H9 (cell line): Measurements from ENCODE around the gene NRCAM. TPM values are rescaled to one million over a fixed set of nuclear protein-coding genes. Genes with fewer than 3 reads are reported as not detected.

ENCODE experiments used
- DNase-seq: peaks from one replicate; pipeline ENCODE4 v3.0.0-alpha.2; 2017
- H2AFZ ChIP-seq: one replicate; pipeline ENCODE4 v1.6.1; 2013; ENCODE audit warnings: mild to moderate bottlenecking, low read length, control low read depth, moderate library complexity
- H2AK5ac ChIP-seq: 2 replicates; pipeline ENCODE4 v1.6.1; 2013; ENCODE audit warnings: low read length, control low read depth, mixed read lengths; ENCODE audit not compliant: insufficient read length
- H2BK120ac ChIP-seq: one replicate; pipeline ENCODE4 v1.6.1; 2013; ENCODE audit warnings: low read depth, mild to moderate bottlenecking, low read length, control low read depth, inconsistent platforms; ENCODE audit not compliant: poor library complexity, severe bottlenecking
- H2BK12ac ChIP-seq: 2 replicates; pipeline ENCODE4 v1.6.1; 2013; ENCODE audit warnings: low read length, control low read depth, mixed read lengths, low read depth; ENCODE audit not compliant: insufficient read length
- H2BK15ac ChIP-seq: 2 replicates; pipeline ENCODE4 v1.6.1; 2013; ENCODE audit warnings: low read depth, low read length, control low read depth
- H2BK20ac ChIP-seq: one replicate; pipeline ENCODE4 v1.6.1; 2013; ENCODE audit warnings: low read depth, mild to moderate bottlenecking, low read length, control low read depth, inconsistent platforms; ENCODE audit not compliant: poor library complexity, severe bottlenecking
- H2BK5ac ChIP-seq: 2 replicates; pipeline ENCODE4 v1.6.1; 2013; ENCODE audit warnings: low read length, control low read depth, mixed read lengths; ENCODE audit not compliant: insufficient read length
- H3K14ac ChIP-seq: 2 replicates; pipeline ENCODE4 v1.6.1; 2013; ENCODE audit warnings: low read length, control low read depth; ENCODE audit not compliant: insufficient read depth
- H3K18ac ChIP-seq: 2 replicates; pipeline ENCODE4 v1.6.1; 2013; ENCODE audit warnings: low read depth, mild to moderate bottlenecking, mixed read lengths, low read length, control low read depth; ENCODE audit not compliant: insufficient read length
- H3K23ac ChIP-seq: 2 replicates; pipeline ENCODE4 v1.6.1; 2013; ENCODE audit warnings: low read length, control low read depth, mixed read lengths, low read depth; ENCODE audit not compliant: insufficient read length
- H3K23me2 ChIP-seq: 2 replicates; pipeline ENCODE4 v1.6.1; 2013; ENCODE audit warnings: low read depth, mild to moderate bottlenecking, mixed read lengths, low read length, control low read depth; ENCODE audit not compliant: insufficient read length, poor library complexity, severe bottlenecking
- H3K27ac ChIP-seq: 2 replicates; pipeline ENCODE4 v1.5.1; 2013; ENCODE audit warnings: low read length, control low read depth, mixed read lengths, low read depth; ENCODE audit not compliant: insufficient read length
- H3K27me3 ChIP-seq: 2 replicates; pipeline ENCODE4 v1.6.1; 2013; ENCODE audit warnings: low read length, control low read depth, inconsistent platforms; ENCODE audit not compliant: insufficient read depth
- H3K4ac ChIP-seq: 2 replicates; pipeline ENCODE4 v1.6.1; 2013; ENCODE audit warnings: low read depth, mild to moderate bottlenecking, control low read depth, inconsistent platforms, low read length, moderate library complexity
- H3K4me1 ChIP-seq: 2 replicates; pipeline ENCODE4 v1.6.1; 2013; ENCODE audit warnings: low read length, control low read depth, inconsistent platforms; ENCODE audit not compliant: insufficient read depth
- H3K4me2 ChIP-seq: 2 replicates; pipeline ENCODE4 v1.6.1; 2013; ENCODE audit warnings: low read length, control low read depth, mixed read lengths; ENCODE audit not compliant: insufficient read length, insufficient read depth
- H3K56ac ChIP-seq: 2 replicates; pipeline ENCODE4 v1.6.1; 2013; ENCODE audit warnings: low read depth, mild to moderate bottlenecking, mixed read lengths, low read length, control low read depth; ENCODE audit not compliant: insufficient read length
- H3K79me1 ChIP-seq: 2 replicates; pipeline ENCODE4 v1.6.1; 2013; ENCODE audit warnings: low read depth, mild to moderate bottlenecking, moderate library complexity, low read length, control low read depth, inconsistent platforms; ENCODE audit not compliant: insufficient read depth, poor library complexity, severe bottlenecking
- H3K79me2 ChIP-seq: 2 replicates; pipeline ENCODE4 v1.6.1; 2013; ENCODE audit warnings: low read length, control low read depth, inconsistent platforms; ENCODE audit not compliant: insufficient read depth
- H3K9ac ChIP-seq: 2 replicates; pipeline ENCODE4 v1.6.1; 2013; ENCODE audit warnings: low read length, control low read depth, mixed read lengths; ENCODE audit not compliant: insufficient read length; ENCODE audit errors: extremely low read depth
- H3K9me3 ChIP-seq: one replicate; pipeline ENCODE4 v1.6.1; 2013; ENCODE audit warnings: low read depth, low read length, inconsistent platforms; ENCODE audit not compliant: control insufficient read depth
- H3T11ph ChIP-seq: one replicate; pipeline ENCODE4 v1.6.1; 2013; ENCODE audit warnings: mild to moderate bottlenecking, low read length, control low read depth, inconsistent platforms
- H4K20me1 ChIP-seq: one replicate; pipeline ENCODE4 v1.6.1; 2013; ENCODE audit not compliant: control insufficient read depth, insufficient read length, insufficient read depth
- H4K5ac ChIP-seq: 2 replicates; pipeline ENCODE4 v1.6.1; 2013; ENCODE audit warnings: low read depth, mild to moderate bottlenecking, mixed read lengths, low read length, control low read depth; ENCODE audit not compliant: insufficient read length
- H4K8ac ChIP-seq: replicated peaks from 2 replicates; pipeline ENCODE4 v1.6.1; 2013; ENCODE audit warnings: low read length, control low read depth, mixed read lengths, low read depth; ENCODE audit not compliant: insufficient read length
- H4K91ac ChIP-seq: 2 replicates; pipeline ENCODE4 v1.6.1; 2013; ENCODE audit warnings: low read depth, mild to moderate bottlenecking, moderate library complexity, mixed read lengths, low read length, control low read depth; ENCODE audit not compliant: insufficient read length
- H3K27ac Mint-ChIP-seq, 3 experiments: 2 replicates in 2 of 3; 3 replicates in 1 of 3; pipeline ENCODE4 v1.8.0; 2020 to 2021; ENCODE audit warnings: mixed read lengths in 3 of 3, mild to moderate bottlenecking in 1 of 3, moderate library complexity in 1 of 3
- H3K27me3 Mint-ChIP-seq: 2 replicates; pipeline ENCODE4 v1.8.0; 2021; ENCODE audit warnings: low read depth, mild to moderate bottlenecking, moderate library complexity, mixed read lengths
- H3K36me3 Mint-ChIP-seq, 3 experiments: 2 replicates in 2 of 3; 3 replicates in 1 of 3; pipeline ENCODE4 v1.8.0; 2020 to 2021; ENCODE audit warnings: low read depth in 3 of 3, mixed read lengths in 3 of 3; ENCODE audit not compliant: insufficient read depth in 1 of 3
- H3K4me1 Mint-ChIP-seq, 2 experiments: 2 replicates each; pipeline ENCODE4 v1.8.0; 2020; ENCODE audit warnings: mixed read lengths in 2 of 2
- H3K4me3 Mint-ChIP-seq, 2 experiments: 2 replicates in 1 of 2; 3 replicates in 1 of 2; pipeline ENCODE4 v1.8.0; 2020 to 2021; ENCODE audit warnings: mild to moderate bottlenecking in 2 of 2, mixed read lengths in 2 of 2, moderate library complexity in 1 of 2
- H3K9me3 Mint-ChIP-seq, 2 experiments: 2 replicates in 1 of 2; 3 replicates in 1 of 2; pipeline ENCODE4 v1.8.0; 2020; ENCODE audit warnings: mild to moderate bottlenecking in 2 of 2, mixed read lengths in 2 of 2, moderate library complexity in 1 of 2
- CTCF ChIP-seq: fragments of 200-600 bp; sonication (generic); conservative IDR thresholded peaks from 3 replicates; pipeline ENCODE4 v1.8.0; 2021; ENCODE audit warnings: antibody characterized with exemption, mild to moderate bottlenecking
- WGBS: extraction: QIAGEN DNeasy Blood & Tissue Kit; methylation state at CpG from one replicate; pipeline ENCODE4 v1.1.7; 2013; ENCODE audit warnings: missing lambda C conversion rate, low lambda C conversion rate, mixed read lengths; ENCODE audit not compliant: insufficient read length; ENCODE audit errors: extremely low coverage; 5-methylcytosine and 5-hydroxymethylcytosine counted together
- total RNA-seq: library from RNA; stranded (reverse); gene quantifications from 2 replicates; pipeline ENCODE4 v1.2.1, GENCODE V29; 2021

Gene NRCAM
- total RNA-seq, 1 experiment from 2014 or later: 2.3 TPM

GRCh38 chr7:108455551-108455997 is 662 bp downstream of the NRCAM start:
- H3K4me2 ChIP-seq: peak overlapping the region; percentile 92
- no peak overlapping the region for H2AFZ ChIP-seq
- no peak overlapping the region for H4K91ac ChIP-seq
- no peaks in the 10 kb centered on the region for H3K9me3 Mint-ChIP-seq
- peaks cover 28 to 37% of the 10 kb centered on the region in 2 experiments for H3K4me1 Mint-ChIP-seq
- no CpG with 5 or more reads among the region's 47 CpGs for WGBS
- H3K27ac ChIP-seq: no peak overlapping the region
- no peak overlapping the region for H2BK12ac ChIP-seq
- no peak overlapping the region for H2BK120ac ChIP-seq
- no peak overlapping the region for H3K9ac ChIP-seq
- no peak overlapping the region for H2BK5ac ChIP-seq
- no peak overlapping the region for H4K8ac ChIP-seq
- H3K36me3 Mint-ChIP-seq: peaks cover 0 to 1% (median 0%) of the 10 kb centered on the region in 3 experiments; a peak in 1 of 7 replicates
- H4K20me1 ChIP-seq: no peaks in the 10 kb centered on the region
- H3K4me3 Mint-ChIP-seq: peak overlapping the region; percentile 78 to 92
- H3K79me2 ChIP-seq: no peaks in the 10 kb centered on the region
- no peak overlapping the region for H3K23ac ChIP-seq
- H4K5ac ChIP-seq: no peak overlapping the region
- H3K56ac ChIP-seq: no peak overlapping the region
- no peak for TF ChIP-seq CTCF
- H3K14ac ChIP-seq: no peak overlapping the region
- peaks cover 73% of the 10 kb centered on the region for H3K27me3 Mint-ChIP-seq
- no peak overlapping the region for H2BK20ac ChIP-seq
- H2AK5ac ChIP-seq: no peak overlapping the region
- peak overlapping the region in 1 of 3 experiments; percentile 84; a peak in 1 of 7 replicates for H3K27ac Mint-ChIP-seq
- no peak overlapping the region for H3T11ph ChIP-seq
- peaks cover 9% of the 10 kb centered on the region for H3K4me1 ChIP-seq
- no peaks in the 10 kb centered on the region for H3K9me3 ChIP-seq
- no peak overlapping the region for H3K18ac ChIP-seq
- H2BK15ac ChIP-seq: no peak overlapping the region
- H3K23me2 ChIP-seq: peaks cover 25% of the 10 kb centered on the region
- peaks cover 24% of the 10 kb centered on the region; the same call in 1 of the 2 replicates for H3K27me3 ChIP-seq
- DNase-seq: no peak
- H3K79me1 ChIP-seq: no peaks in the 10 kb centered on the region
- no peak overlapping the region for H3K4ac ChIP-seq
